ENCODE data around the gene NODAL. TPM values are rescaled to one million over a fixed set of nuclear protein-coding genes. Genes with fewer than 3 reads are reported as not detected.

NODAL gene
- total RNA-seq, 2 experiments from 2014 or later: not detected

- Mint-ChIP-seq H3K27ac (no peak overlapping the region), H3K27me3 (peaks cover 9% of the 10 kb centered on the region), H3K9me3 (no peaks in the 10 kb centered on the region), H3K4me3 (no peak overlapping the region), H3K4me1 (peaks cover 4% of the 10 kb centered on the region), H3K36me3 (no peaks in the 10 kb centered on the region)
- no peak for DNase-seq
Measured at GRCh38 chr10:70391654-70392053, 49.8 kb downstream of the NODAL start.

Other genes with a start within 250 kb of the NODAL start
- 100 to 1,000 TPM; 388 to 397 TPM for gene PPA1, start 208.3 kb downstream of the NODAL start, total RNA-seq
- gene NPFFR1, start 157.7 kb downstream of the NODAL start, total RNA-seq: not detected
- gene LRRC20, start 59.1 kb downstream of the NODAL start, total RNA-seq: 10 to 100 TPM; 14.0 to 16.0 TPM
- 10 to 100 TPM; 31.0 to 31.4 TPM for gene EIF4EBP2, start 37.5 kb downstream of the NODAL start, total RNA-seq
- 1 to 10 TPM; 2.7 to 3.1 TPM for gene PALD1, start 37.1 kb upstream of the NODAL start, total RNA-seq
- gene PRF1, start 161.1 kb upstream of the NODAL start, total RNA-seq: 10 to 100 TPM; 44.7 to 46.9 TPM
- under 1 TPM; 0.06 to 0.10 TPM for gene ADAMTS14, start 230.8 kb upstream of the NODAL start, total RNA-seq

Measured in activated naive CD8-positive, alpha-beta T cell treated with anti-CD3 and anti-CD28 coated beads for 36 hours (primary cell).